NOMO-1 (cell line): Measurements from ENCODE around the gene LY6G5B.
"Not testable (repeated sequence)": the region's sequence is repeated elsewhere in the genome, so short reads cannot be mapped to it uniquely, and the experiment has no call there.

ENCODE experiments used
- DNase-seq, 2 experiments: peaks; one replicate each; lab custom pipeline; 2025; ENCODE audit not compliant: unreplicated experiment in 2 of 2; lab: John Stamatoyannopoulos, UW

LY6G5B gene

GRCh38 chr6:31690231-31691077 lies 20.7 kb downstream of the LY6G5B start:
- DNase-seq = no peak

- DNase-seq = no peak
Observed at GRCh38 chr6:31691078-31691463, 21.3 kb downstream of the LY6G5B start.

GRCh38 chr6:31691564-31692108 lies 21.9 kb downstream of the LY6G5B start:
- DNase-seq = no peak

- DNase-seq = no peak
Observed at GRCh38 chr6:31692353-31692752, 22.6 kb downstream of the LY6G5B start.

- DNase-seq = no peak
Observed at GRCh38 chr6:31692886-31693285, 23.1 kb downstream of the LY6G5B start.

- no peak for DNase-seq
Observed at GRCh38 chr6:31693535-31693934, 23.8 kb downstream of the LY6G5B start.

GRCh38 chr6:31697555-31697954 lies 27.8 kb downstream of the LY6G5B start:
- DNase-seq = no peak

- no peak for DNase-seq
Observed at GRCh38 chr6:31700740-31701401, 31.1 kb downstream of the LY6G5B start.

- DNase-seq = no peak
Observed at GRCh38 chr6:31701666-31702404, 32.1 kb downstream of the LY6G5B start.

GRCh38 chr6:31702405-31702818 lies 32.6 kb downstream of the LY6G5B start:
- DNase-seq = no peak

- DNase-seq = peak; percentile 96 to 97
Observed at GRCh38 chr6:31702819-31703716, 33.3 kb downstream of the LY6G5B start, which contains the start of gene ABHD16A. TSS of gene ABHD16A (minus strand) at chr6:31703324. CDS start at chr6:31703281, 43 bp downstream.

GRCh38 chr6:31705931-31706330 lies 36.2 kb downstream of the LY6G5B start:
- no peak for DNase-seq

- no peak for DNase-seq
Observed at GRCh38 chr6:31706599-31706998, 36.8 kb downstream of the LY6G5B start, which contains the start of gene LY6G6F. TSS of gene LY6G6F (plus strand) at chr6:31706866. CDS start at chr6:31706907, 41 bp downstream.

- no peak for DNase-seq
Observed at GRCh38 chr6:31707701-31708100, 37.9 kb downstream of the LY6G5B start.

GRCh38 chr6:31708224-31708623 lies 38.4 kb downstream of the LY6G5B start:
- no peak for DNase-seq

GRCh38 chr6:31709157-31709556 lies 39.4 kb downstream of the LY6G5B start:
- DNase-seq = not testable (repeated sequence)

GRCh38 chr6:31710523-31711219 lies 40.9 kb downstream of the LY6G5B start:
- no peak for DNase-seq

GRCh38 chr6:31711233-31711632 lies 41.5 kb downstream of the LY6G5B start:
- peak; percentile 16 to 24 for DNase-seq

GRCh38 chr6:31712296-31712695 lies 42.5 kb downstream of the LY6G5B start:
- DNase-seq = no peak
